ENCODE measurements around the gene GTF2H4. TPM values are rescaled to one million over a fixed set of nuclear protein-coding genes. Genes with fewer than 3 reads are reported as not detected.
A peak's percentile ranks its signal among the peaks of the same experiment; 100 is the strongest.
"Not testable (repeated sequence)": the region's sequence is repeated elsewhere in the genome, so short reads cannot be mapped to it uniquely, and the experiment has no call there.

GTF2H4 gene
- total RNA-seq, 1 donor from 2014 or later, result 37.0 TPM

DNA sequence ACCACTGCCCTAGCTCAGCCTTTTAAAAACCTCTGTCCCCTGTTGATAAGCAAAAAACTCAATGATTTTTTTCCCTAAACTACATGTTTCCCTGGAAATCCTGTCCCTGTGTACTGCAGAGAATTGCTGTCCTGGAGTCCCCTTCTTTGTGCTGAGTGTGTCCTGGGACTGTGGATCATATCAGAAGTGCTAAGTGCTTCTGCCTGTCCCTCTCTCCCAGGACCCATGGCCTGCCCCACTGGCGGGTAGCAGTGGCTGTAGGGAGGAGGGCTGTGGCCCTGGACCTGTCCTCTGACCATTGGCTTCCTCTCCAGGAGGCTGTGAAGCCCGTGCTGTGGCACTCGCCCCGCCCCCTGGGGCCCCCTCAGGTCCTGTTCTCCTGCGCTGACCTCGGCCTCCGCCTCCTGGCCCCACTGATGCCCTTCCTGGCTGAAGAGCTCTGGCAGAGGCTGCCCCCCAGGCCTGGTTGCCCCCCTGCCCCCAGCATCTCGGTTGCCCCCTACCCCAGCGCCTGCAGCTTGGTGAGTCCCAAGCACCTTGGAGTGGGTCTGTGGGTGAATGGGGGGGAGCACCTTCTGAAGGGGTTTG lies 16.1 kb downstream of the GTF2H4 start:
- DNase-seq (ENCODE audit: low spot score), result not testable (repeated sequence)

DNA sequence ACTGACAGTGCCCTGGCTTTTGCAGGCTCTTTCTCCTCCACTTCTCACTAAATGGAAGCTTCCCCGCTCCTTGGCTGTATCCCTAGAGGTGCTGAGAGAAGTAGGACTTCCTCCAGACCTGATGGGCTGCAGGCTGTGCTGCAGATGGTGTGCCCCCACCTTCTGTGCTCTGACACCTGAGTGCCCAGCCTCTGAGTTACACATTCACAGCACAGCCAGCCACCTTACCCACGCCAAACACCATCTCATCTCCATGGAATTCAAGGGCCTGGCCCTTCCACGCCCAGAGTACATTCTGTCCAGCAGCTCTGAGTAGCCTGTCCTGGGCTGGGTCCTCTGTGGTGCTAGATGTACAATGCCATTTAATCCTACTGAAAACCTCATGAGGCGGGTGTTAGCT lies 18.6 kb downstream of the GTF2H4 start:
- DNase-seq (ENCODE audit: low spot score), result peak; percentile 89

DNA sequence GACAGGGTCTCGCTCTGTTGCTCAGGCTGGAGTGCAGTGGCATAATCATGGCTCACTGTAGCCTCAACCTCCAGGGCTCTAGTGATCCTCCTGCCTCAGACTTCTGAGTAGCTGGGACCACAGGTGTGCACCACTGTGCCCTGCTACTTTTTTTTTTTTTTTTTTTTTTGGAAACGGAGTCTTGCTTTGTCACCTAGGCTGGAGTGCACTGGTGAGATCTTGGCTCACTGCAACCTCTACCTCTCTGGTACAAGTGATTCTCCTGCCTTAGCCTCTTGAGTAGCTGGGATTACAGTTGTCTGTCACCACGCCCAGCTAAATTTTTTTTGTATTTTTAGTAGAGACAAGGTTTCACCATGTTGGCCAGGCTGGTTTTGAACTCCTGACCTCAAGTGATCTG lies 19.1 kb downstream of the GTF2H4 start:
- DNase-seq (ENCODE audit: low spot score), result not testable (repeated sequence)

DNA sequence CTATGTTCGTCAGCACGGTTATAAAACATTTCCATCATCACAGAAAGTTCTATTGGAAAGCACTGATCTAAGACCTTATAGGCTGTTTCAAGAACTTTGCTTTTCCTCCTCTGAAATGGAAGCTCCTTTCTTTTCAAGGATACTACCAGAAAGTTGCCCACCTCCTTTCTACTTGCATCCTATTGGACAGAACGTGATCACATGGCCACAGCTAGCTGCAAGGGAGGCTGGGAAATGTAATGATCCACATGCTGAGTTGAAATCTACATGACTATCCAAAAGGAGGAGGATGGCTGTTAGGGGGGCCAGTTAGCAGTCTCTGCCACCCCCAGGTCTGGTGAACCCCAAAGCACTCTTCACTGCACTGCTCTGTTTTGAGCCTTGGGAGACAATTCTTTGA lies 20.7 kb downstream of the GTF2H4 start:
- no peak for DNase-seq (ENCODE audit: low spot score)

DNA sequence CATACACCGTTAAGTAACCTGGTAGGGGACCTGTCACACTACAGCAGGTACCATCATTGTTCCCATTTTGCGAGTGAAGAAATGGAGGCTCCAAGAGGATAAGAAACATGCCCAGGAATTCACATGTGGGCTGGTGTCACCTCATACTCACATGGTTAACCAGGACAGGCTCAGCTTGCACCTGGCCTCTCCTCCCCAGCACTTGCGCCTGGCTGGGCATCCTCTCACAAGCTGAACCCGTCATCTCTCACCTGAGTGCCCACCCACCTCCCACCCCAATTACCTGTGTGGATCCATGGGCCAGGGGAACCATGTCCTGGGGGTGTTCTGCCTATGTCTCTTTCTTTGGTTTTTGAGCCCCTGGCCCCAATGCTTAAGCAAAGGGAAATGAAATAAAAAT lies 22.5 kb downstream of the GTF2H4 start:
- no peak for DNase-seq (ENCODE audit: low spot score)

DNA sequence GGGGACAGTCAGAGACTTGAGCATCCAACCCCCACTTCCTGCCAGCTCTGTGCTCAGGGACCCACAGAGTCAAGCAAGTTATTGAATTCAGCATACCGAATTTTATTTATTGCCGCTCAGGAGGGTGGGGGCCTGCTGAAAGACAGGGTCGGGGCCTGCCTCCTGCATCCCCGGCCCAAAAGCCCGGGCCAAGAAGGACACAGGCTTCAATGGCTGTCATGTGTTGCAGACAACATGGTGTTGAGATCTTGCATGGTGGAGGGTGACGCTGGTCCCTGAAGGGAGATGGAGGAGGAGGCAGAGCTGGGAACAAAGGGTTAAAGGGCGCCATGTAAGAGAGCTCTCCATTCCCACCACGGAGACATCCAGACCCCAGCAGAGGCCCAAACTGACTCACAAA lies 23.3 kb downstream of the GTF2H4 start:
- no peak for DNase-seq (ENCODE audit: low spot score)

DNA sequence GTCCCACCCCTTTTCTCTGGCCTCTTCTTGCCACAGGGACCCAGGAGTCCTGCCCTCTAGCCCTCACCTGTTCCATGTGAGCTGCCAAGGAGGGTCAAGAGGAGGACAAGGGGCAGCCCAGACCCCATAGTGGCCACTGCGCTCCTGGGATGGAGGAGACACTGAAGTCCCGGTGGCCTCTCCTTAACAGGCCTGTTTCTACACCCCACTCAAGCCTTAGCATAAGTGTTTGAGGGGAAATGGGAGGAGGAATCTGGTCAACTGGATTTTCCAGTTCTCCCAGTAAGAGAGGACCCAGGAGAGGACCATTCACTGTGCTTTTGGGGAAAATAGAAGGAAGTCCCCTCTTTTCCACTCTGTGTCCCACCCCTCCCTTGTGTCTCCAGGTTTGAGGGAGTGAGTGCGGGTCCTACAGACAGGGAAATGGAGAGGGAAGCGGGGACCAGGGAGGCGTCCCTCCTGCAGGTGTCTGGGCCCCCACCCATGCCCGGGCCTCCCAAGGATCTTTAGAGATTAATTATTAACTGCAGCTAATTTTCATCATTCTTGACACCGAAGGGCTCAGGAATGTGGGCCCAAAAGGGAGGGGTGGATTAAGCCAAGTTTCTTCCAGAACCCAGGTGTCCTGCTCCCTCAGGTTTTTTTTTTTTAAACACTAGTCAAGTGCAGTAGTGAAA lies 24.1 kb downstream of the GTF2H4 start, which contains the start of gene SFTA2:
Gene SFTA2 (minus strand): TSS at position 202 of the 677 bp plus-strand sequence. CDS start 74 bp downstream, at position 128.
- peak; percentile 69 for DNase-seq (ENCODE audit: low spot score)

DNA sequence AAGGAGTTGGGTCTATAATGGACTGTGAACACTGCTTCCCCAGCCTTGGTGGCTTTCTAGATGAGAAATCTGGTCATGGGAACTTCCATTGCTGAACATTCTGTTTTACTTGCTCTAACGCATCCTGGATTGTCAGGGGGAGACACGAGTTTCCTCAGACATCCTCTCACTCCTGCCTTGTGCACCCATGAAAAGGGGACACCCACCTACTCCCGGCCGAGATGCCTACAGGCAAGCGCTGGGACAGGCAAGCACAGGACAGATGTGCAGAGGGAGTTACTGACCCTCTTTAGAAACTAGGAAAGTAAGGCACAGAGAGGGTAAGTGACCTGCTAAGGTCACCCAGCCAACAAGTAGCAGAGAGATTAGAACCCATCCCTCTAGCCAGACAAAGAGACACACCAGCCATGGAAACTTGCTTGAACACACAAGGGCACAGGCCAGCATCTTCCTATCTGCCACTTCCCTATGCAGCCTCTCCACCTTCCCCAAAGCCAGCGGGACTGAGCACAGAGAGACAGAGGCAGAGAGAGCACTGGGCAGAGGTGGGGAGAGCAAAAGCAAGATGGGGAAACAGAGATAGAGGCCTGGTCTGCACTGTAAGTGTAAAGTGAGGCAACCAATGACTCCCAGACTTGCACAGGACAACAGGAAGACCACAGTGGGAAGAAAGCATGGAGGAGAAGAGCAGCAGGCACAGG lies 24.8 kb downstream of the GTF2H4 start:
- DNase-seq (ENCODE audit: low spot score), result no peak

DNA sequence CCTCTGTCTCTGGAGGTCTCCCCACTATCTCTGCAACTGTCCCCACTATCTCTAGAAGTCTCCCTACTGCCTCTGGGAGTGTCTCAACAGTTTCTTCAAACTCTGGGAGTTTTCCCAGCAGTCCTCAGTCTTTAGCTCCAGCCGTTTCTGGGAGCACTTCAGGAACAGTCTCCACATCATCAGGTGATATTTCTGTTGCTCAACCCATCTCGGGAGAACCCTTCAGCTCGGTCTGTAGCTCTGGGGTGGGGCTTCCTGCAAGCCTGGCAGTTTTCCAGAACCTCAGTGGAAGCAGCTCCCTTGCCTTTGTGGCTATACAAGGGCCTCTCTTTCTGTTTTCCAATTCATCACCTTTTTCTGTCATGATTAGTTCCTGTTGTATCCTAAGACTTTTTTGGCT lies 27.0 kb downstream of the GTF2H4 start:
- DNase-seq (ENCODE audit: low spot score), result no peak

DNA sequence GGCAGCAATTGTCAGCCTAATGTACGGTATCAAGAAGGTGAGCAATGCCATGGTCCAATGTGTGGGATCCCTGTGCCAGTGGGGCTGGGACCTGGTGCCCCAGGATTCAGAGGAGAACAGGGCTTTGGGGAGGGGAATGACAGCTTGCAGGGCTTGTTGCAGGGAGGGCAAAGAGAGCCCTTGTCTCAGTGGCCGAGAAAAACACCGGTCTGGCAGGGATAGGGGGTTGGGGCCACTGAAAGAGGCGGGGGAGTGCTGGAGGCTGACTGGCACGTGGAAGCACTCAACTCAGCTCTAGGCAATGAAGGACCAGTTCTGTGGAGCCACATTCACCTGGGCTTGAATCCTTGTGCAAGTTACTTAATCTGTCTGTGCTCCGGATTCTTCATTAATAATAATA lies 29.3 kb downstream of the GTF2H4 start:
- no peak for DNase-seq (ENCODE audit: low spot score)

DNA sequence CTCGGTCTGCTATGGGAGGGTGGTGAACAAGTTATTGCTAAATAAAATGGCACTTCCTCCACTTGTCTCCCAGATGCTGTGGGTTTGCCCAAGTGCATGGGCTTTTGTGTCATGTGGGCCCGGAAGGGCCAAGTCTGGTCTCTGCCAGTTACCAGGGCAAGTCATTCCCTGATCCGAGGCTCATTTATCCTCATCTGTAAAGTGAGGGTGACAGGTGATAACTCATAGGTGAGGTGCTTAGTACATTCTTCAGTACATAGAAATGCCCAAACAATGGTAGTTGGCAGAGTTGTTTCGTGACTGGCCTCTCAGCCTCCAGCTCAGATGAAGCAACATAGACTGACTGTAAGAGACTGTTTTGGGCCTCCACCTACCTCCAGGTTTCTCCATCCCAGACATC lies 30.7 kb downstream of the GTF2H4 start:
- peak; percentile 57 for DNase-seq (ENCODE audit: low spot score)

DNA sequence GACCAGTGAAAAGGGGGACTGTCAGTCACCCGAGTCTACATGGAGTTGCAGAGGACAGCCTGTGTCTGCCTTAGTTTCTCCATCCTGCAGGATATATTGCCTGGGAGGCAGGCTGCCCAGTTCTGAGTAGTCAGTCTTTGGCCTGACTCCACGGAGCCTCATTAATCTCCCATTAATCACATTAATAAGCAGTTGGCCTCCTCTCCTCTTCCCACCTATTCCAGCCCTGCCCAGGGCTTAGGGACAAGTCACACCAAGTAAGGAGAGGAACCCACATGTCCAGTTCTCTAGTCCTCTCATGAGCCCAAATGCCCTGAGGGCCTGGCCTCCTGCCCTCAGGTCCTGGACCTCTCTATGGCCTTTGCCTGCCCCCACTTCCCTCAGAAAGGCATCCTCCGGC lies 31.5 kb downstream of the GTF2H4 start:
- peak; percentile 50 for DNase-seq (ENCODE audit: low spot score)

DNA sequence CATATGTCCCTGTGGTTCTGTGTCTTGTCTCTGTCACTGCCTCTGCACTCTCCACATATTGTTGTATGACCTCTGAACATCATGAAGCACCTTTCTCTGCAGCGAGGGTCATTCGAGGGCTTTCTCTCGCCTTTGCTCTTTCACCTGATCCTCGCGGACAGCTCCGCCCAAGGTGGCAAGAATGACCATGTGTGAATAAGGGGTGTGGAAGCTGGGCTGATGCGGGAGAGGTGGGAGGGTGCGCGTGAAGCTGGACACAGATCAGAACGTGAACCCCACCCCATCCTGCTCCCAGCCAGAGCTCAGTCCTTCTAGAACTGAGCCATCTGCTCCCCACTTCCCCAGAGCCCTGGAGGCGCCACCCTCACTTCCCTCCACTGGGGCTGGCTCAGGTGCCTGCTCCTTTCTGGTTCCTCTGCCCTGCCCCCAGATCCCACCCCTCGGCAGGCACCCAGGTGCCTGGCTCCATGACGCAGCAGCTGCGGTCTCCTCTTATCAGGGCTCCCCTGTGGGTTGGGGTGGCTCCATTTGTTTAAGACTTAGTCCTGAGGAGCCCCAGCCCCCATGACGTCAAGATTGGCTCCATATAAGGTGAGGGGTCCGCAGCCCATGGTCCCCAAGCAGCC lies 32.5 kb downstream of the GTF2H4 start, which contains the start of gene MUCL3:
Gene MUCL3 (plus strand): TSS at position 613 of the 626 bp plus-strand sequence. CDS start 27 bp downstream, outside the sequence.
- DNase-seq (ENCODE audit: low spot score), result peak; percentile 48

DNA sequence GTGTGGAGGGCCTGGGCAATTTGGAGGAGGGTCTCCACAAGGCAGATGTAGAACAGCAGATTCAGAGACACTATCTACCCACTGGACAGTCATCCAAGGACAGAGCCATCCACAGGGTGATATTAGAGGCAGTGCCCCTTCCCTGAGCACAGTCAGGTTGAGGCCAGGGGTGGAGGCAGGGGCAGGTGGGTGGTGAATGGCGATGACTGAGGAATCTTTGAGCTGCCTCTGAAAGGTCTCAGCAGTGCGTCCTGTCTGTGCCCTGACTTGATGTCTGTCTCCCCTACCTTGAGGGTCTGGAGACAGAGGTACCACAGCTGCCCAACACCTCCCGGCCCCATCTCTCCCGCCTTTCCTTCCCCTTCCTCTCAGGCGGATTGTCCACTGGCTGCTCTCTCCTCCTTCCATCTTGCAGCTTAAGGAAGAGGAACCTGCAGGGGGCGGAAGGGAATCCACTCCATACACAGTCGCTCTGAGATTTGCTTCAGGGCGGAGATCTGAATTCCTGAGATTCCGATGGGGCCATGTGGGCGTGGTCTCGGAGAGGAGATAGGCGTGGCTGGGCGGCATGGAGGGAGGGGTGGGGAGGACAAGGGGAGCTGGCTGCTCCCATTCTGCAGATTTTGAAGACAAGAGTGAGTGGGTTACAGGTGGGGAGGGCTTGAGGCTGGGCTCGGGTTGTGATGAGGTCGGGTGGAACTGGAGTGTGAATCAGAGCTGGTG lies 34.5 kb downstream of the GTF2H4 start:
- DNase-seq (ENCODE audit: low spot score), result peak; percentile 90

DNA sequence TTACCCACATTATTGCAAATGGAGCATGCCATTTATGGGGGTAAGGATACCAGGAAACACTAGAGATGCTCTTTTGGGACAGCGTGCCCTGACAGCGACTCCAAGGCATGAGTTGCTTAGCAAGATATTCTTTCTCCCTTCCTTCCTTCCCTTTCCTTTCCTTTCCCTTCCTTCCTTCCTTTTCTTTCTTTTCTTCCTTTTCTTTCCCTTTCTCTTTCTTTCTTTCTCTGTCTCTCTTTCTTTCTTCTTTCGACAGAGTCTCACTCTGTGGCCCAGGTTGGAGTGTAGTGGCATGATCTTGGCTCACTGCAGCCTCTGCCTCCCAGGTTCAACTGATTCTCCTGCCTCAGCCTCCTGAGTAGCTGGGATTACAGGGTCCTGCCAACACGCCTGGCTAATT lies 36.0 kb downstream of the GTF2H4 start:
- no peak for DNase-seq (ENCODE audit: low spot score)

DNA sequence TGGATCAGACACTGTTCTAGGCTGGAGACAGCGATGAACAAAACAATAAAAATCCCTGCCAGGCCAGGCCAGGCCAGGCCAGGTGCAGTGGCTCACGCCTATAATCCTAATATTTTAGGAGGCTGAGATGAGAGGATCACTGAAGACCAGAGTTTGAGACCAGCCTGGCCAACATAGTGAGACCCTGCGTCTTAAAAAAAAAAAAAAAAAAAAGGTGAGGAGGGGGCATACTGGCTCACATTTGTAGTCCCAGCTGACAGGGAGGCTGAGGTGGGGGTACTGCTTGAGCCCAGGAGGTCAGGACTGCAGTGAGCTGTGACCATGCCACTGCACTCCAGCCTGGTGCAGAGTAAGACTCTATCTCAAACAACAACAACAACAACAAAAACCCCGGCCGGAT lies 37.3 kb downstream of the GTF2H4 start:
- no peak for DNase-seq (ENCODE audit: low spot score)

DNA sequence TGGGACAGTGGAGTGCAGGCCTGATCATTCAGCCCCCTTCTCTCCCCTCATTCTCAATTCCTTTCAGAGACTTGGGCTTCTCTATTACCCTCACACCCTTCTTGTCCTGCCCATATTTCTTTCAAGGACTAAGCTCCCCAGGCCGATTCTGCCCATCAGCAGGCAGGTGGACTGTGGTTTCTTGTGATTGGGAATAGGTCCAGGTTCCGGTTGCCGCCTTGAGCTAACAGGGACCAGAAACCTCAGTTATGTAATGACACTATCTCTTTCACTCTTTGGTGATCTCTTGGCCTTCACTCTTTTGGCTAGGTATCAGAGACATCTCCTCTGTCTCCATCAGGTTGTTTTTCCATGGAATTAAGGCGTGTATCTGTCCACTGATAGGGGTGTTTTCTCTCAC lies 39.2 kb downstream of the GTF2H4 start:
- DNase-seq (ENCODE audit: low spot score), result peak; percentile 80

DNA sequence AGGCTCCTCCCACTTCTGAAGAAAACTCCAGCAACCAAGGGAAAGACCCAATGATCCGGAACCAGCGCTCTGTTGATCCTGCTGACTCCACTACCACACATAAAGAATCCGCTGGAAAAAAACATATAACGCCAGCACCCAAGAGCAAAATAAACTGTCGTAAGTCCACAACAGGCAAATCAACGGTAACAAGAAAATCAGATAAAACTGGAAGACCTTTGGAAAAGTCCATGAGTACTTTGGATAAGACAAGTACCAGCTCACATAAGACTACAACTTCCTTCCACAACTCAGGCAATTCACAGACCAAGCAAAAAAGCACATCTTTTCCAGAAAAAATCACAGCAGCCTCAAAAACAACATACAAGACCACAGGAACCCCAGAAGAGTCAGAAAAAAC lies 40.8 kb downstream of the GTF2H4 start:
- DNase-seq (ENCODE audit: low spot score), result no peak

DNA sequence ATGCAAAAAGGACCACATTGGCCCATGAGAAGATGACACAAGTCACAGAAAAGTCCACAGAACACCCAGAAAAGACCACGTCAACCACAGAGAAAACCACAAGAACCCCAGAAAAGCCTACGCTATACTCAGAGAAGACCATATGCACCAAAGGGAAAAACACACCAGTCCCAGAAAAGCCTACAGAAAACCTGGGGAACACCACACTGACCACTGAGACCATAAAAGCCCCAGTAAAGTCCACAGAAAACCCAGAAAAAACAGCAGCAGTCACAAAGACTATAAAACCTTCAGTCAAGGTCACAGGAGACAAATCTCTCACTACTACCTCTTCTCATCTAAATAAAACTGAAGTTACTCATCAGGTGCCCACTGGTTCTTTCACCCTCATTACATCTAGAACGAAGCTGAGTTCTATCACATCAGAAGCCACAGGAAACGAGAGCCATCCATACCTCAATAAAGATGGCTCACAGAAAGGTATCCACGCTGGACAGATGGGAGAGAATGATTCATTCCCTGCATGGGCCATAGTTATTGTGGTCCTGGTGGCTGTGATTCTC lies 44.0 kb downstream of the GTF2H4 start:
- no peak for DNase-seq (ENCODE audit: low spot score)

DNA sequence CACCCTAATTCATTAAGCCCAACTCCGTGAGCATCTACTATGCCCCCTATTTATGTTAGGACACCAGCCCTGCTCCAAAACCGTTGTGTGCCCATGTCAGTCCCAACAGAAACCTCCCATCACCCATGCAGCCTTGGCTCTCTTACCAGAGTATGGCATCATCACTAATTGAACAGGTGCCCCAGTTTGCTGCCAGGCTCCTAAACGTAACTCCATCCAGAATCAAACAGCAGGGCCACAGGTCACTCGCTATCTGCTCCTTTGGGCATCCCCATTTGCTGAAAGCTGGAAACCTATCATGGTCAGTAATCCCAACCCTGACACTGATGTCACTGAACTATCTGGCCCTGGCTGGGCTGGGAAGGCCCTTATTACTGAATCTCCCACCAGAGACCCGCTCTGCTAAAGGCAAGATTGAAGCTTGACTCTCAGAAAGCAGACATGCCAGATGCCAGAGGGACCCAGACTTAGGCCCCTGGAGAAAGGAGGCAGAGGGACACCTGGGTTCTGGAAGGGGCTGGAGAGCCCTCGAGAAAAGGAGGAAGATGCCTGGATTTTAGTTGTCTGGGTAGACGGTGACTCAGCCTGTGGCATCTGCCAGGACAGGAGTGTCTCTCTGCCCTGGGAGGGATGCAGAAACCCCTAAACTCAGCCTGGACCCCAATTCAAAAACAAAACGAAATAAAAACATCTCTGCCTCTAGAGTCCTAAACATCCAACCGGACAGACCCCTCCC lies 46.8 kb downstream of the GTF2H4 start:
- peak; percentile 37 for DNase-seq (ENCODE audit: low spot score)
